ENCODE results near the gene DDX6.
"Not testable (repeated sequence)": the region's sequence is repeated elsewhere in the genome, so short reads cannot be mapped to it uniquely, and the experiment has no call there.

GRCh38 chr11:118729753-118730152, 61.2 kb downstream of the DDX6 start:
- TF ChIP-seq CTCF (IDR thresholded peaks at IDR 0.05; ENCODE audit: insufficient read depth, low read length, poor library complexity, severe bottlenecking); EZH2phosphoT487 (conservative IDR thresholded peaks at IDR 0.05; ENCODE audit: low read length): not testable (repeated sequence)
